Measurements from ENCODE around the gene EHD4.

EHD4 gene

DNA sequence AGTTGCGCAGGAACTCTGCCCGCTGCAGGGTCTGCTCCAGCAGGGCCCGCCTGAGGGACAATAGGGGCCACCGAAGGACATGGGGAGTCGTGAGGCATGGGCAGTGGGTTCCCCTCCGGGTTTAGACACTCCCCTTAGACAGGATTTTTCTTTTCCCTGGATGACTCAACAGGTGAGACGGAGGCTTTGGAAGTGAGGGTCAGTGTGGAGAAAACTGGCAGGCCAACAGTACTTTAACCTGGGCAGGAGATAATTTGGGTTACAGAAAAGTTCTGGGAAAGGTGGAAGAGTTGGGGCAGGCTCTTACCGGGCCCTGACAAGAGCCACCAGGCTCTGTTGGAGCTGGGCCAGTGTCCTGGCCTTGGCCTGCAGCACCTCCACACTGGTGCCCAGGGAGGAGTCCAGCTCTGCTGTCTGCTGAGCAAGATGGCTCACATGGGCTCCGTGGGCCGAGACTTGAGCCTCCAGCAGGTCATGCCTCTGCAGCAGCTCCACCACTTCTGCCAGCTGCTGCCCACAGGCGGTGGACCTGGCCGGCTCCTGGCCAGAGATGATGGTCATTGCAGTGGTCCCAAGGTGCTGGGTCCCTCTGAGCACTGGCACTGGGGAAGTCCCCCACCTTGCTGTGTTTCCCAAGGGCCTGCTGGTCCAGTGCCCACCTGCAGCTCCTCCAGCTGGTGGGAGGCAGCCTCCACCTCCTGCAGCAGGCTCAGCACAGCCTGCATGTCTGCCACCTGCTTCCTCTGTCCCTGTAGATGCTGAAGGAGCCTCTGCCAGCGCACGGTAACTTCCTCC lies 89.5 kb downstream of the EHD4 start:
- DNase-seq (ENCODE audit: low read depth in 2 of 3, low spot score in 2 of 3) = no peak

DNA sequence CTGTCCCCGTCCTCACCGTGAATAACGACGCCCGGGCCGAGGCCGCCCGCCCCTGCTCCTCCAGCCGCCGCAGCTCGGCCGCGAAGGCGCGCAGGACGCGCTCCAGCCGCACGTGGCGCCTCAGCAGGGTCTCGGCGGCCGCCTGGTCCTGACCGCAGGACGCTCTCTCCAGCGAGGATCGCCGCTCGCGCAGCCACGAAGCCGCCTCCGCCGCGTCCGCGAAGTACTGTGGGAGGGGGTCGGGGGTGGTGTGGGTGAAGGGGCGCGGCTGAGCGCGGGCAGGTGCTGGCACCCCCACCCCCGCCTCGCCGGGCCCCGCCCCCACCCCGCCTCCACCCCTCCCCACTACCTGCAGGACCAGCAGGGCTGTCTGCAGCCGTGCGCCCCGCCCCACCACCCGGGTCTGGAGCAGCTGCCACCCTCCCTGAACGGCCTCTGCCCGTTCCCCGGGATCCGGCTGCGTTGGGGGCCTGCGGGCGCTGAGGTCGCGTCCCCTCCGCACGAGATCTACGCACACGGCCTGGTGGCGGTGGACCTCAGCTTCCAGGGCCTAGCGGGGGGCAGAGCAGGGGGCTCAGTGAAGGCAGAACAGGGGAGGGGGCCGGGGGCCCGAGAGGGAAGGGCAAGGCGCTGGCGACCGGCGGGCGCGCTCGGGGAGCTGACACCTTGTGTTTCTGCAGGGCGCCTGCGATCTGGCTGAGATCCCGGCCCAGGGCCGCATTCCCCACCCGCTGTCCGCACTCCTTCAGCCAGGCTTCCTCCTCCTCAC lies 90.3 kb downstream of the EHD4 start:
- no peak for DNase-seq (ENCODE audit: low read depth in 2 of 3, low spot score in 2 of 3)

DNA sequence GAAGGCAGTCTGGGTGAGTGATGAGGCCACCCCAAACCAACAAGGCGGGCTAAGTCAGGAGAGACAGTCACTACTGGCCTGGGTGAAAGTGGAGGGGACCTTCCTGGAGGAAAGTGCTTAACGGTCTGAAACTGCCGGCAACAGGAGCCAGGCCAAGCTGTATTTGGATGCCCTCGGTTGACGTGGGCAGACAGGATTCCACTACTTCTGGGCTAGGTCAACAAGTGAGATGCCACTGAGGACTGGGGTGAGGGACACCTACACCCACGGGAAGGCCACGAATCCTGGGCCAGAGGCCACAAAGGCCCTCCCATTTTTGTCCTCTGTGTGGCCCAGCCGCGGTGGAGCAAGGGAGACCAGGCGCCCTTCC lies 90.8 kb downstream of the EHD4 start:
- DNase-seq (ENCODE audit: low read depth in 2 of 3, low spot score in 2 of 3) = no peak

DNA sequence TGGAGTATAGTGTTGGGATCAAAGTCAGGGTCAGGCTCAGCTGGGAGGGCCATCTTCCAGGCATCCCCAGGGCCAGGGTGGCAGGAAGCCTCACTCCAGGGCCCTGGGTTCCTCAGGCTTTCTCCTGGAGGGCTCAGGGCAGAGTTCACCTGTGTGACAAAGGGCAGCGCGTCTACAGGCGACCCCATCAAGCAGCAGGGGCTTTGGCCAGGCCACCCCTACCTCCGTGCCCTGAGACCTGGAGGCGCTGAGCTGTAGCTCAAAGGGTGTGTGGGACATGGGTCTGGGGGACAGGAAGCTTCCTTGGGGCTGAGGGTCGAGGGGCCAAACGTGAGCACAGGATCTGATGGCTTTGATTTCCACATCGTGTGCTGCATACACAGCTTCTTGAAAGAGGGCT lies 91.3 kb downstream of the EHD4 start:
- DNase-seq (ENCODE audit: low read depth in 2 of 3, low spot score in 2 of 3) = no peak

DNA sequence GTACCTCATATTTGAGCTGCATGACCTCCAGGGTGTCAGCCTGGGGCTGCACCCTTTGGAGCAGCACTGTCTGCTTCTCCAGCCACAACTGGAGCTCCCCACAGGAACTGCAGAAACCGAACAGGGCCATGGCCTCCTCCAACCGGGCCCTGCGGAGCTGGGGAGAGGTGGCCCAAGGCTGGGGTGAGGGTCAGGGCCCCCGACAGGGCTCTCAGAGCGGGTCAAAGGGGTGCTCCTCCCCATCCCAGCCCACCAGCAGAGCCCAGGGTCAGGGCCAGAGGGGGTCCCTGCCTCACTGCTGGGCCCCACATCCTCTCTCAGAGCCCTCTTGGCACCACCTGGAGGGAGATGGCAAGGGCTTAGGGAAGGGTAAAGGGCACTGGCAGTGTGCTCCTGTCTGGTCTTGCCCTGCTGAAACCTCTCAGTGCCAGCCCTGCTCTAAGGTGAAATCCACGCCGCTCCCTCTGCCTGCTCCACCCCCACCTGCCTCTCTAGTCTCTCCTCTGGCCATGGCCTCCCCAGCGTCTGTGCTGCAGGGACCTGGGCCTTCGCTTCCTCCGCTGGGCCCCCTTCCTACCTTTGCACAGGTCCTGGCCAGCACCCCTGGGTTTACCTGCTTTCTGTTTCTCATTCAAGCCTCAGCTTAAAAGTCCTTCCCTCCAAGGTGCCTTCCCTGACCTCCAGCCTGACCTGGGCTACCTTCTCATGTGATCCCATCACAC lies 92.0 kb downstream of the EHD4 start:
- DNase-seq (ENCODE audit: low read depth in 2 of 3, low spot score in 2 of 3) = no peak

DNA sequence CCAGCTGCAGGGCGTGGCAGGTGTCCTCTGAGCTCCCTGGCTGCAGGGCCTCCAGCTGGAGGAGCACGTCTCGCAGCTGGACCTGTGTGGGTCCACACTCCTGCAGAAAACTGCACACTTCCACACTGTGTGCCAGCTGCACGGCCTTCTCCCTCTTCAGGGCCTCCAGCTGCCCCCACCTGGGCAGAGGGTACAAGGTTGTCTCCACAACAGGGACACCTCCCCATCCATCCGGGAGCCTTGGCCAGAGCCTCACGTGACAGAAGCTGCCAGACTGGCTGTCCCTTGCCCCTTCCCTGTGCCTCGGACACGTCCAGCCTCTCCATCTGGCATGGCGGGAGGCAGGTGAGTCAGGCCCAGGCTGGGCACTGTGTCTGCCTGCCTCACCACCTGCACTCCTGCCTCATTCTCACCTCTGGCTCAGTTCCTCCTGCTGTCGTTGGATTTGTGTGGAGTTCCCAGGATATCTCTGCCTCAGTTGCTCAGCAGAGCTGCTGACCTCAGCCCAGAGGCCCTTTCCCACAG lies 93.0 kb downstream of the EHD4 start:
- no peak for DNase-seq (ENCODE audit: low read depth in 2 of 3, low spot score in 2 of 3)

DNA sequence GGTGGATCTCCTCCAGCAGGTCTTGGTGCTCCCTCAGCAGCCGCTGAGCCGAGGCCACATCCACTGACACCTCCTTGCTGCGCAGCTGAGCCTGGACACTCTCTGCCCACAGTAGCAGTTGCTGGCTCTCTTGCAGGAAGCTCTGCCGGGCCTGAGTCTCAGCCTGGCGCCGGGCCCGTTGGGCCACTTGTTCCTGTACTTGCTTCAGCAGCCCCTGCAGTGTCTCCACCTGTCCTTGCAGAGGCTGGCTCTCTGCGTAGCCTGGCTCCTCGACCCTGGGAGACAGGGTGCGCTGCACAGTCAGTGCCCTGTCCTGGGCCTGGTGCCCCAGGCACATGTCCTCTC lies 94.0 kb downstream of the EHD4 start:
- no peak for DNase-seq (ENCODE audit: low read depth in 2 of 3, low spot score in 2 of 3)

DNA sequence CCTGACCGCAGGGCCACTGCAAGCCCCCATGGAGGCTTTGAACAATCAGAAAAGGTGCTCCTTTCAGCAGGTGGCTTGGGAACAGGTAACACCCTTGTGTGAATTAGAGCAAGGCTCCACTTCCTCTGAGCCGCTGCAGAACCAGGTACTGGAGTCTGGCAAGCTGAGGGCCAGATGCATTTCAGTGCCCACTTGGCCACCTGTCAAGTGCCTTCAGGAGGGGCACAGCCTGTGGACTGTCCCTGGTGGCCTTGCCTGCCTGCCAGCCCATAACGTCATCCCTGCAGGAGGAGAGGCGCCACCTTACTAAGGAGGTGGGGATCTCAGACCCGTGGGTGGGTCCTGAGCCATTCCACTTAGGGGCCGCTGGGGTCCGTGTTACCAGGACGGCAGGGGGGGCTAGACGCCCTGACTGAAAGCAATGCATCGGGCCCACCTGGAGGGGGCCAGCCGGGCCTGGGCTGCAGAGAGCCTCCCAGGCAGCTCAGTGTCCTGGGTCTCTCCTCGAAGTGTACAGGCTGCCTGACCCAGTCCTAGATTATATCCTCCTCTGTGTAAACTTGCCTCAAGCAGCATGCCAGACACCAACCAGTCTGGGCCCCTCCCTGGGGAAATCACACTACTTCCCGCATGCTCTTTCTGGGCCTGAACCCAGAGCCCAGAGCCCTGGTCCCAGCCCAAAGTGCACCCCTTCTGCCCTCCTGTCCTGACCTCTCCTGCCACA lies 94.6 kb downstream of the EHD4 start:
- DNase-seq (ENCODE audit: low read depth in 2 of 3, low spot score in 2 of 3) = no peak

DNA sequence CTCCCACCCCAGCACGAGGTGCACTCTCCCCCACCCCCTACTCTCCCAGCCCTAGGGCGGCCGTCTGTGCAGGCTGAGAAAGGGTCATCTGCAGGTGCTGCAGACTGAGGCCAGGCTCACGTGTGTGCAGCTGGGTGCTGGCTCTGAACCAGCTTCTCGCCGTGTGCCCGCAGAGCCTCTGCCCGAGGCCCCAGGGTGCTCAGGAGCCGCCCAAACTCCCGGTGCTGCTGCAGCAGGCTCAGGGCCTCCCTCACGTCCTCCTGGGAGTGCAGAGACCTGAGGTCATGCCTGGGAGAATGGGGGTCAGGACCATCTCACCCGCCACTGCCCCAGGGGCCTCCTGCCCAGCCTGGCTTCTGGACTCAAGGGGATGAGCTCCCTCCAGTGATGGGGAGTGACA lies 95.7 kb downstream of the EHD4 start:
- no peak for DNase-seq (ENCODE audit: low read depth in 2 of 3, low spot score in 2 of 3)

DNA sequence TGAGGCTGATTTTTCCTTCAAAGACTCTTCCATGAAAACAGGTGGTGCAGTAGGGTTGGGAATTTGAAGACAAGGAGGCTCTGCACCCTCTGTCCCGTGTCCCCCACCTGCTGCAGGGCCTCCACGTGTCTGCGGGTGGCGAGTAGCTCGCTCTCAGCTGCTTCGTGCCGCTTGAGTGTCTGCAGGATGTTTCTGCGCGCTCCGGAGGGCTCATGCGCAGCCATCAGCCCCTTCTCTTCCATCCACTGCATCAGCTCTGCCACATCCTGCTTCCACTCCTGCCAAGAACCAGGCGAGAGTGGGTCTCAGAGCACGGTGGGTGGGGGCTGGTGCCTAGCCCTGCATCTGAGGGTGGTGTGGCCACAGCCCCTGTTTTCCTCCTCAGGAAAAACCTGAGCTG lies 96.3 kb downstream of the EHD4 start:
- DNase-seq (ENCODE audit: low read depth in 2 of 3, low spot score in 2 of 3) = no peak

DNA sequence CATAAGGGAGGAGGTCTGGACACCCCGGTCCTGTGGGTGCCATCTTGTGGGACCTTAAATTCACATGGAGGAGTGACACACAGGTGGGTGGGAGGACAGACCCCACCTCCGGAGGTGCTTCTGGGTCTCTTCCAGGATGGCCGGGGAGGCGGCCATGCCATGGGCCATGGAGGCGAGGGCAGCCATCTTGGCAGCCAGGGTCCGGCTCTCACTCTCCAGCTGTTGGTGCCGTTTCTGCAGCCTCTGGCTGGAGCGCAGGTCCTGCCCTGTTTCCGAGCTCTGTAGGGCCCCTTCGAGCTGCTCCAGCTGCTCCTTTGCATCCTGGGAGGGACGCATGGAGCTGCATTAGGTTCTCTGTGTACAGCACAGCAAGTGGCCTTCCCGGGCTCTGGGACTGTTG lies 97.6 kb downstream of the EHD4 start:
- DNase-seq (ENCODE audit: low read depth in 2 of 3, low spot score in 2 of 3) = no peak

DNA sequence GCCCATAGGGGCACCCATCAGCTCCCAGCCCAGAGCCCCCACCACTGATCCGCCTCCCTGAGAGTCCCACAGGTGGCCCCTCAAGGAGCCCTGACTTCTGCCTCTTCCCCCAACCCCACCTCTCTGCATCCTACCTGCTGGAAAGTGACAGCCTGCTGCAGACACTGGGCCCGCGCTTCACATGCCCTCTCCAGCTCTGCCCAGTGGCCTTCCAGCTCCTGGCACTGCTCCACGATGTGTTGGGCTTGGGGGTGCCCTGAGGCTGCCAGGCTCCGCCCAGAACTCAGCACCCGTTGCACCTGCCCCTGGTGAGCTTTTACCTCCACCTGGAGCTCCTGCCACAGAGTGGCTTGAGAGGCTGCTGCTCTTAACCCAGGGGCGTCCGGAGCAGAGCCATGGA lies 98.6 kb downstream of the EHD4 start:
- no peak for DNase-seq (ENCODE audit: low read depth in 2 of 3, low spot score in 2 of 3)

DNA sequence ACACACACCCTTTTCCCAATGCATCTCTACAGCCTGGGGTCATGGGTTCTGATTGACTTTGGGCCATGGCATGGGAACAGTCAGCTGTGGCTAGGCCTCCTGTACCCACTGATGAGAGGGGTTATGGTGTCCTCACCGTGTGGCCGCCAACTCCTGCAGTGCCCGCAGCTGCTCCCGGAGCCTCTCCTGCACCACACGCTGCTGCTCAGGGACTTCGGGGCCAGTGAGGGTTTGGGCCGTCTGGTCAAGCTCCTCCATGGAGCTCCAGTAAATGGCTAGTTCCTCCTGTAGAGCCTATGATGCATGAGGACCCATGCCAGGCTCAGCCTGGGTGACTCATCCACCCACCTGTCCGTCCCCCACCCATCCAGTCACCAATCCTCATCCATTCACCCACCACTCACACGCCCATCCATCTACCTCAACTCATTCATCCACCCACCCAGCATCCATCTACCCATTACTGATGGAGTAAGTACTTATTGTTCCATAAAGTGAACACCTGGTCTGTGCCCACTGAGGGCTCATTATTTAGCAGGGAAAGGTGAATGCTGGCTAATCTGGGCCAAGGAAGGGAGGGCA lies 100.1 kb downstream of the EHD4 start:
- DNase-seq (ENCODE audit: low read depth in 2 of 3, low spot score in 2 of 3) = no peak

DNA sequence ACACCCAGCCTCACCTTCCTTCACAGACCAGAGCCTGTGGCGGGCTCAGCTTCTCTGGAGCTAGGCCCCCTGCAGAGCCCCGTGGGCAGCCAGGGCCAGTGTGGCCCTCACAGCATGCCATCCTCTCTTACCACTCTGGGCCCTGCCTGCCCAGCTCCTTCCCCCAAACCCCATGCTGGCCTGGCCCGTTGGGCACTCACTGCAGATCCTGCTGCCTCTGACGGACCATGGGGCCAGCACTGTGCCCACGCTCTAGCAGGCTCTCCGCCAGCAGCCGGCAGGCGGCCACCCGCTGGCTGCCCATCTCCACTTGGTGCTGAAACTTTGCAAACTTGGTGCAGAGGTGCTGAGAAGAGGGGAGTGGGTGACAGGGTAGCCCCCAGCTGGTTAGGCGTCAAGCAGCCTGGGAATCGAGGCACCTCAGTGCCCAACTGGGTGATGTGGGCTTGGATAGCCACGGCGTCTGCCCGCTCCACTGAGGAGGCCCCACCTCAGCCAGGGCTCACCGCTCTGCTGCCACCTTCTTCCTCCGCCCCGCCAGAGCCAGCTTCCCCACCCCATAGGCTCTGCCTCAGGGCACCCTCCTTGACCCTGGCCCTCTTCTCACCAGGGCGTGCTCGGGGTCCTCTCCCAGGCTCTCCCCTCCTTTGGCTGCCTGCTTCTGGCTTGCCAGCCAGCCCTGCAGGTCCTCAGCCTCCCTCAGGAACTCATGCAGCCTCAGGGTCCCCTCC lies 101.0 kb downstream of the EHD4 start:
- no peak for DNase-seq (ENCODE audit: low read depth in 2 of 3, low spot score in 2 of 3)

DNA sequence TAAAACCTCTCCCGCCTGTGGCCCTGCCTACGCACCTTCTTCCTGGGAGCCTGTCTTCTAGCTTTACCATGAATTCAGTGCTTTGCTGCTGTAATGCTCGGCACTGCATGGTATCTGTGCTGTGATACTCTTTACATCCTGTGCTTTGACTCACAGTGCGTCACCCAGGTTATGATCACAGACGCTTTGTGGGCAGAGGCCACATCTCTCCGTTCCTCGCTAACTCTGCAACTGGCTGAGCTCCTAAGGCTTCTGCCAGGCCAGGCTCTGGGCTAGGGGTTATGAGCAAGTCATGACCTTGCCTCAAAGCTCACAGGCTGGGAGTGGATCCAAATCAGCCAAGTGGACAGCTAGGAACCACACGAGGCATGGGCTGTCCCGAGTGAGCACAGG lies 101.7 kb downstream of the EHD4 start:
- peak in 2 of 3 experiments; percentile 14 to 17 for DNase-seq (ENCODE audit: low read depth in 2 of 3, low spot score in 2 of 3)

DNA sequence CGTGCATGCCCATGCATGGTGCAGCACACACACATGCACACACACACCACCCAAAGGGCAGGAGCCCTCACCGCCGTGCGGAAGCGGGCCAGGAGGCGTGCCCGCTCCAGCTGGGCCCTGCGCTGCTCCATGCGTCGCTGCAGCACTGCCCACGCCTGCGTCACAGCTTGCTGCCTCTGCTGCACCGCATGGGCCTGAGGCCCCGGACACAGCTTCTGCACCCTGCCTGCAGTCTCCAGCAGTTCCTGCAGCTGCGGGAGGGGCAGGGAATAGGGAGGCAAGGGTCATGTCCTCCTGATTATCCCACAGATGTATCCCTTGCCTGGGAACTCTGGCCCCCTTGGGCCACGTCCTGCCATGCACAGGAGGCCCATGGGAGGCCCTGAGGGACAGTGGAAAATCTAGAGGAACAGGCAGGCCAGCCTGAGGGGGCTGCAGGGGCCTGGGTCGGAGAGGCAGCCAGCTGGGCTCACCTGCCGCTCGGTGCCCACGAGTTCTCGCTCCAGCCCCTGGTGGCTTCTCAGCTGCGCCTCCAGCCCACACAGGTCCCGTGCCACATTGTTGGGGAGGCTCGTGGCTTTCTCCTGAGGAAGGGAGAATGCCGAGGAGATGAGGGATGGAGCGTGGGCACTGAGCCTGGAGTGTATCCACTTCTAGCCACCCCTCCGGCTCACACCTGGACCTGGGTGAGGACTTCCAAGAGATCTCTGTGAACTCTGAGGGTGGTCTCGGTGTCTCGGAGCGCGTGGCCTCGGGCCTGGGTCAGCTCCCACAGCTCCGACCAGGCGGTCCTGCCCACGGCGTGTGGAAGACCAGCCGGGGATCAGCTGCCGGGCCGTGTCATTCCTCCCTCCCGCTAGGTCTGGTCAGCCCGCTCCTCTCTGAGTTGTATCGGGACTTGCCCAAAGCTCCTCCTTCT lies 102.3 kb downstream of the EHD4 start:
- no peak for DNase-seq (ENCODE audit: low read depth in 2 of 3, low spot score in 2 of 3)

DNA sequence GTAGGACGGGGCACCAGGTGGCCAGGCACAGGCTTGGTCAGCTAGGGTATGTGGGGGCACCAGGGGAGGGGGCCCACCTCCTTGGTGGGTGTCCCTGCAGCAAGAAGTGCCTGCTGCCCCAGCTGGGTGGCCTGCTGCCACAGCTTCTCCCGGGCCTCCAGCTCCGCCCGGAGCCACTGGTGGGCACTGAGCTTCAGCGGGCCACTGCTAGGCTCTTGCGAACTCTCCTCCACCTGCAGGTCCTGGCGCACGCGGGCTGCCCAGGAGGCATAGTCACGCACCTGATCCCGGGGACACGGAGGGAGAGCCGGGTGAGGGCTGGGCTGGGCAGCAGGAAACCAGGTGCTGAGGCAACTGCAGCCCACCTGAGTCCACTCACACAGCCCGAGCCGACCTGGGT lies 104.0 kb downstream of the EHD4 start:
- no peak for DNase-seq (ENCODE audit: low read depth in 2 of 3, low spot score in 2 of 3)

DNA sequence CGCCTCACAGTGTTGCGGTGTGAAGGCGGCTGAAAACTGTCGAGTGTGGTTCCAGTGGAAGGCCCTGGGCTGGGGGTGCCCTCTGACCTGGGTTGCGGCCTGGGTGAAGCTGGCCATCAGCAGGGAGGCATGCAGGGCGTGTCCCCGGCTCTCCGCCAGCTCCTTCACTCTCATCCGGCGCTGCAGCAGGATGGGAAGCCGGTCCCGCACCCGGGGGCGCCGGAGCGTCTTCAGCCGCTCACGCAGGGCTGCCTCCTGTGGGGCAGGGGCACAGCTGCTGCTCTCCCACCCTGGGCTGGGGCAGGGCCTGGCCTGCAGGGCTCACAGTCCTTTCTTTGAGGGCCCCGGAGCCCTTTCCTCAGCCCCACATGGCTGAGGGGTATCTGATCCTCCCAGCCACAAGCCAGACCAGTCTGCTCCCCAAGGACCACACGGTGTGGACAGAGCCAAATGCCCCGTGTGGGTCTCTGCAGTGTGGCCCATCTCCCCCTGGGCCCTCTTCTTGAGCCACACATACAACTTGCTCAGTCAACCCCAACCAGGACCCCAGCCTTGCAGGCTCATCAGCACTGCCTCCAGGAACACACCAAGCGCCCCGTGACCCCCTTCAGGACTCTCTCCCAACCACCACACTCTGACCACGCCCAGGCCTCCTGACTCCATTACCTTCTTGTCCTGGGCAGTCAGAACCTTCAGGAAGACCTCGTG lies 105.3 kb downstream of the EHD4 start:
- DNase-seq (ENCODE audit: low read depth in 2 of 3, low spot score in 2 of 3) = no peak

DNA sequence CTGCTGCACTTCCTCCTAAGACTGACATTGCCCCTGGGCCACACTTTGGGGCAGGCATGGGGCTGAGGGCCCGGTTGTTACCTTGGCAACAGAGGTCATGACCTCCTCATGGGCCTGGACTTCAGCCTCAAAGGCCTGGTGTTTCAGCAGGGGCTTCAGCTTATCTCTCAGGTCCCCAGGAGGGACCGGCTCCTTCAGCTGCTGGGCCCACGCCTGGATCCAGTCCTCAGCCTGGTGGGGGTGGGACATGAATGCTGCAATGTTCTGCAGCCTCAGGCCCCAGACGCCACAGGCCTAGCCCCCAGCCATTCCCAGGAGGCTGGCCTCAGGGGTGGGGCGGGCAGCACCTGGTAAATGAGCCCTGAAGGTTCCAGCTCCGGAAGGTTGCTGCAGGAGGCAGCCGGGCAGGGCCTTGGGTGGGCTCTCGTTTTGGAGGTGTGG lies 106.1 kb downstream of the EHD4 start:
- no peak for DNase-seq (ENCODE audit: low read depth in 2 of 3, low spot score in 2 of 3)

Measured in activated CD8-positive, alpha-beta memory T cell treated with anti-CD3 and anti-CD28 coated beads for 48 hours (primary cell).